Measurements from ENCODE around the gene OSBP. TPM values are rescaled to one million over a fixed set of nuclear protein-coding genes. Genes with fewer than 3 reads are reported as not detected.

OSBP gene
- total RNA-seq, 1 donor from 2014 or later = 16.7 TPM

- no peak for DNase-seq (ENCODE audit: low spot score in 2 of 2)
- H3K36me3 ChIP-seq = peaks cover 84 to 96% of the 10 kb centered on the region in 2 donors
- H3K27me3 ChIP-seq = no peaks in the 10 kb centered on the region
- H3K4me1 ChIP-seq = no peaks in the 10 kb centered on the region
- H3K9me3 ChIP-seq = no peaks in the 10 kb centered on the region
- no peak overlapping the region for H3K4me3 ChIP-seq
- TF ChIP-seq CTCF (IDR thresholded peaks at IDR 0.05) = no peak
- no peak overlapping the region for H3K27ac ChIP-seq
- intact Hi-C loops (cut with DNase I) = no loop called here
Observed at GRCh38 chr11:59601788-59602187, 13.8 kb downstream of the OSBP start.

- peaks cover 81 to 91% of the 10 kb centered on the region in 2 donors for H3K36me3 ChIP-seq
Observed at GRCh38 chr11:59600636-59601035, 14.9 kb downstream of the OSBP start.

GRCh38 chr11:59600234-59600633 is 15.3 kb downstream of the OSBP start:
- no peaks in the 10 kb centered on the region for H3K27me3 ChIP-seq
- H3K9me3 ChIP-seq = no peaks in the 10 kb centered on the region
- no peak for TF ChIP-seq CTCF (IDR thresholded peaks at IDR 0.05)
- intact Hi-C loops (cut with DNase I) = no loop called here
- no peaks in the 10 kb centered on the region for H3K4me1 ChIP-seq
- no peak overlapping the region for H3K4me3 ChIP-seq
- H3K27ac ChIP-seq = no peak overlapping the region
- no peak for DNase-seq (ENCODE audit: low spot score in 2 of 2)
- H3K36me3 ChIP-seq = peaks cover 81 to 88% of the 10 kb centered on the region in 2 donors

More at GRCh38 chr11:59600636-59601035, 14.9 kb downstream of the OSBP start:
- no peak for TF ChIP-seq CTCF (IDR thresholded peaks at IDR 0.05)
- Histone ChIP-seq H3K9me3 (no peaks in the 10 kb centered on the region), H3K27me3 (no peaks in the 10 kb centered on the region), H3K27ac (no peak overlapping the region), H3K4me1 (no peaks in the 10 kb centered on the region), H3K4me3 (no peak overlapping the region)
- DNase-seq (ENCODE audit: low spot score in 2 of 2) = no peak
- intact Hi-C loops (cut with DNase I) = no loop called here

GRCh38 chr11:59598961-59599360 is 16.6 kb downstream of the OSBP start:
- Histone ChIP-seq H3K4me3 (no peak overlapping the region), H3K9me3 (no peaks in the 10 kb centered on the region), H3K27ac (no peak overlapping the region), H3K27me3 (no peaks in the 10 kb centered on the region), H3K36me3 (peaks cover 85 to 88% of the 10 kb centered on the region in 2 donors), H3K4me1 (no peaks in the 10 kb centered on the region)
- TF ChIP-seq CTCF (IDR thresholded peaks at IDR 0.05) = no peak
- intact Hi-C loops (cut with DNase I) = no loop called here
- DNase-seq (ENCODE audit: low spot score in 2 of 2) = no peak

GRCh38 chr11:59584294-59584693 is 31.3 kb downstream of the OSBP start:
- Histone ChIP-seq H3K4me3 (no peak overlapping the region), H3K27ac (no peak overlapping the region), H3K27me3 (no peaks in the 10 kb centered on the region), H3K9me3 (peaks cover 0 to 9% of the 10 kb centered on the region in 2 donors), H3K4me1 (no peaks in the 10 kb centered on the region), H3K36me3 (peaks cover 66 to 83% of the 10 kb centered on the region in 2 donors)
- intact Hi-C loops (cut with DNase I) = no loop called here
- DNase-seq (ENCODE audit: low spot score in 2 of 2) = no peak
- TF ChIP-seq CTCF (IDR thresholded peaks at IDR 0.05) = no peak

- H3K4me1 ChIP-seq = no peaks in the 10 kb centered on the region
- no peak overlapping the region for H3K4me3 ChIP-seq
- peaks cover 68 to 83% of the 10 kb centered on the region in 2 donors for H3K36me3 ChIP-seq
- intact Hi-C loops (cut with DNase I) = no loop called here
- TF ChIP-seq CTCF (IDR thresholded peaks at IDR 0.05) = no peak
- H3K9me3 ChIP-seq = peaks cover 0 to 9% of the 10 kb centered on the region in 2 donors
- H3K27me3 ChIP-seq = no peaks in the 10 kb centered on the region
- no peak overlapping the region for H3K27ac ChIP-seq
- DNase-seq (ENCODE audit: low spot score in 2 of 2) = no peak
Observed at GRCh38 chr11:59582006-59582405, 33.6 kb downstream of the OSBP start.

All from ascending aorta (tissue), 2 donors.